ENCODE results near the gene RBM38.
"Not testable (repeated sequence)": the region's sequence is repeated elsewhere in the genome, so short reads cannot be mapped to it uniquely, and the experiment has no call there.

RBM38 gene

GRCh38 chr20:57421253-57422220, 30.3 kb downstream of the RBM38 start:
- no peak for DNase-seq

- DNase-seq: no peak
These were observed 31.1 kb downstream of the RBM38 start for GRCh38 chr20:57422254-57422653.

- no peak for DNase-seq
These were observed 34.2 kb downstream of the RBM38 start for GRCh38 chr20:57425150-57426013.

- DNase-seq: no peak
These were observed 35.1 kb downstream of the RBM38 start for GRCh38 chr20:57426271-57426689.

GRCh38 chr20:57426831-57427230, 35.6 kb downstream of the RBM38 start:
- DNase-seq: no peak

- no peak for DNase-seq
These were observed 37.3 kb downstream of the RBM38 start for GRCh38 chr20:57428324-57429158.

- no peak for DNase-seq
These were observed 37.9 kb downstream of the RBM38 start for GRCh38 chr20:57429159-57429496.

- DNase-seq: no peak
These were observed 38.5 kb downstream of the RBM38 start for GRCh38 chr20:57429580-57430200.

- not testable (repeated sequence) for DNase-seq
These were observed 39.0 kb downstream of the RBM38 start for GRCh38 chr20:57430201-57430596.

- DNase-seq: no peak
These were observed 40.3 kb downstream of the RBM38 start for GRCh38 chr20:57431539-57431835.

- DNase-seq: no peak
These were observed 41.3 kb downstream of the RBM38 start for GRCh38 chr20:57432480-57432861.

GRCh38 chr20:57432862-57433491, 41.8 kb downstream of the RBM38 start:
- no peak for DNase-seq

GRCh38 chr20:57433657-57434389, 42.6 kb downstream of the RBM38 start:
- DNase-seq: no peak

GRCh38 chr20:57434390-57434700, 43.1 kb downstream of the RBM38 start:
- no peak for DNase-seq

GRCh38 chr20:57435105-57435497, 43.9 kb downstream of the RBM38 start:
- no peak for DNase-seq

GRCh38 chr20:57435498-57436222, 44.5 kb downstream of the RBM38 start:
- DNase-seq: no peak

- DNase-seq: no peak
These were observed 45.0 kb downstream of the RBM38 start for GRCh38 chr20:57436223-57436545.

GRCh38 chr20:57437267-57437666, 46.1 kb downstream of the RBM38 start:
- no peak for DNase-seq

- no peak for DNase-seq
These were observed 46.6 kb downstream of the RBM38 start for GRCh38 chr20:57437672-57438330.

GRCh38 chr20:57438552-57438951, 47.4 kb downstream of the RBM38 start:
- DNase-seq: no peak

- no peak for DNase-seq
These were observed 48.2 kb downstream of the RBM38 start for GRCh38 chr20:57439432-57439831.
